Limb (tissue), 2 donors: ENCODE data around the gene TEAD1.
A peak's percentile ranks its signal among the peaks of the same experiment; 100 is the strongest.
"Not testable (repeated sequence)": the region's sequence is repeated elsewhere in the genome, so short reads cannot be mapped to it uniquely, and the experiment has no call there.

Experiments
- DNase-seq, 2 donors: peaks; one replicate each; pipeline ENCODE4 v3.0.0-alpha.2; 2016; ENCODE audit errors: extremely low spot score in 2 of 2

Gene TEAD1

DNA sequence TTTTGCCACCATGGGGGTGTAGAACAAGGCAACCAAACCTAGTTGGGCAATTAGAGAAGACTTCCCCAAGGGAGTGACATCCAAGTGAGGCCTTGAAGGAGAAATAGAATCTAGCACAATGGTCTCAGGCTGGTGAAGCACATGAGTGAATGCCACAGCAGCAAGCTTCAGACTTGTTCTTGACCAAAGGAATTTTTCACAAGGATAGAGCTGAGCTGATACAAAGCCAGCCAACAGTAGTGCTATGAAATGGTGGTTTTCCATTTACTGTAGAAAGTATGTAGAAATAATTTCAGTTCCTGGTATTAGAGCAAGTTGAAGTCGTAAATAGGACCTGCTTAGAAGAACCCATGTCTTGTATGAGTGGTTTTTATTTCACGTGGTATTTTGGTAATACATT is 186.6 kb downstream of the TEAD1 start:
- no peak for DNase-seq

GRCh38 chr11:12862696-12863469 is 188.7 kb downstream of the TEAD1 start:
- DNase-seq = peak; percentile 72 to 77

- peak in 1 of 2 donors; percentile 34 for DNase-seq
Observed at GRCh38 chr11:12863605-12864121, 189.4 kb downstream of the TEAD1 start.

DNA sequence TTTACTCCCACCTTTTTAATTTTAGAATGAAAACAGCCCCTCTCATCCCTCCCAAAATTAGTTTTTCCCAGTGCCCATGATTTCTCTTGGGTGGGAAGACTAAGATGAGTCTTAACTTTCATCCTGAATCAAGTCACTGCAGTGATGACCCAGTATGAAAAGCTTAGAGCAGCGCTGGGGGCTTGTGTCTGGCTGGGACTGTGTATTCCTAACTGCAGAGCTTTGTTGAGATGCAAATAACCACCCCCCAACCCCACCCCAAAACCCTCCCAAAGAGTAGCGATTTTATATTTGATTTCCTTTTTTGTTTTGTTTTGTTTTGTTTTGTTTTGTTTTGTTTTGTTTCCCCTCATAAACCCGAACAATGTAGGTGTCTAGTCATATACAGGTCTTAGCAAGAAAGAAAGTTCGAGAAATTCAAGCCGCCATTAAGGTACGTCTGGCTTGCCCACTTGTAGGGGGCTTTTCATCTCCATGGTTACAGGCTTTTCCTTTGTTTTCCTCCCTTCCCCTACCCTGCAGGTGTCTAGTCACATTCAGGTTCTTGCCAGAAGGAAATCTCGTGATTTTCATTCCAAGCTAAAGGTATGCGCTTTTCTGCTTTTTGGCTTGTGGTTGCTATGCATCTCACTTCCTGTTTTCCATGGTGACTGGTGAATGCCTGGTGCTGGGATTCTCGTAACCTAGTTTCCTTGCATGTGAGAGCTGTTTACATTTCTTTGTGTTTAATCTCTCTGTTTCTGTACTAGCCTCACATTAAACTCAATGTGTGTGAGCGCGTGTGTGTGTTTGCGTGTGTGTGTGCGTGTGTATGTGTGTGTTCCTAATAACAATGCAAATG is 190.3 kb downstream of the TEAD1 start:
- peak; percentile 61 to 62 for DNase-seq

DNA sequence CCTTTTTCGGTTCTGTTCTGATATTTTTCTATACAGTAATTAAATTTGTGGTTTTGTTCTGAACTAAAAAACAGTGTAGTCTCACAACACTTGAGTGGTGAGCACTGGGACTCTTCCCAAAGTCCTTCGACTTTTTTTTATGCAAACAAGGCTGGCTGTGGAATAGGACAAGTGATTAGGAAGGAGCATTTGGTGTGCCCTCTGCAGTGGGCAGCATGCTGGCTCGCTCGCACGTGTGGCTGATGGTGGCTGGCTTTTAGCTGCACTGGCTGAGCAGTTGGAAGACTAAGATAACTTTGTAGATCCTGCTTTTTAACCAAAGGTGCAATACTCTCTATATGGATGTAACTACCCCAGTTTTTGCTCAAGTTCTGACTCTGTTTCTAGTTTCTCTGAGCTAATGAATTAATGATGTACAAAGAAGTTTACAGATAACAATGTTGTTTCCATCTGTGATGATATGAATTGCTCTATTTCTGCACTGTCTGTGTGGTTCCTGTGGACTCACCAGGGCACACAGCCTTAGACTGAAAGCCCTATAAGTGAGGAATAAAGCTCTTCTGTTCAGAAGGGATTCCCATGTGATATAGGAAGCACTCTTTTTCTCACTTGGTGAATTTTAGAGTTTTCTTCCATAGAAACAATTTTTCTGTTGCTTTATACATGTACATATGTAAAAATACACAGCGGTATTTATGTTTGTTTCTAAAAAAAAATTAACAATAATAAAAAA is 191.8 kb downstream of the TEAD1 start:
- DNase-seq = peak in 1 of 2 donors; percentile 7

- no peak for DNase-seq
Observed at GRCh38 chr11:12867531-12867930, 193.3 kb downstream of the TEAD1 start.

DNA sequence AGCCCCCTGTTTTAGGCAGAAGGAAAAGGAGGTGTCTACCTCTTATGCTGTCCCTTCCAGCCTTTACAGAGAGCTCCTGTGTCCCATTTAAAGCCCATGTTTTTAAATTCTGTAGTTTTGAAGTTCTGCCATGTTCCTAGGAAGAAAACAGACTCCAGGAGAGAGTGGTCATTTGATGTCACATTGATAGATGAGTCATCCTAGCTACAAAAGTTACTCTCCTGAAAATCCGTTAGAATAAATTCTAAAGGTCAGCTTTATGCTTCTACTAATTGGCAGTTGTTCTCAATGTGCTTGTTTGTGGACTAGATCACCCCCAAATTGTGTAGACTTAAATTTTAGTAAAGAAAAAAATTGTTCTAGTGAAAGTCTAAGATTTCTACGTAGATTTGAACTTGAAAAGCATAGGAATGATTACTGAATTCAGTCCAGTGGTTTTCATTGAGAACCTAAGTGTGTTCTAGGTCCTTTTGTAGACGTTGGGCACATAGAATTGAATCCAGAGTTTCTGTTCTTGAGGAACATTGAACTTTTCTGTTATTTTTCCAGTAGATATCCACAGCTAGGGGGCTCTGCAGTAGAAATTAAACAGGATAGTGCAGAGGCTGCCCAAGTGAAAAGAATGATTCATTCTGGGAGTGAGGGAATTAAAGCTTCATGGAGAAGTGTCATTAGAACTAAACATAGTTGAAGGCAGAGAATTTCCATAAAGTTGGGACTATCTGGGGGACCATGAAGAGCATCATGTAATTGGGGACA is 194.3 kb downstream of the TEAD1 start:
- no peak for DNase-seq

GRCh38 chr11:12871241-12871640 is 197.0 kb downstream of the TEAD1 start:
- no peak for DNase-seq

- no peak for DNase-seq
Observed at GRCh38 chr11:12871788-12872321, 197.6 kb downstream of the TEAD1 start.

- no peak for DNase-seq
Observed at GRCh38 chr11:12876340-12876739, 202.1 kb downstream of the TEAD1 start.

DNA sequence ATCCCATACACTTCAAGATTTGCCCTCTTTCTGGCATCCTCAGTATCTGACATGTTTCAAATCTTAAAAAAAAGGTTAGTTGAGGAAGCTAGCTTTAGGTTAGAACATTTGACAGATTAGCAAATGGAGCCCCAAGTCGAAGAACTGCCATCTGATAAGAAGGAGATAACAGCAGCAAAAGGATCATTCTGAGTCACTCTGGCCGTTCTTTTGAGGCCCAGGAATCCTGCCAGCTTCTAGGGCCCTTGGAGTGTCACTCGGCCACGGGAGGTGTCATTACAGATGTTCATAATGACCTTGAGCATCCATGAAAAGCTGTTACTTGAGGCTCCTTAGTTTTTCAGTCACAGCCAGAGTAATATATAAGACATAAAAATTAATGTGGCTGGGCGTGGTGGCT is 202.8 kb downstream of the TEAD1 start:
- peak in 1 of 2 donors; percentile 2 for DNase-seq

- DNase-seq = not testable (repeated sequence)
Observed at GRCh38 chr11:12877508-12877907, 203.3 kb downstream of the TEAD1 start.

- DNase-seq = no peak
Observed at GRCh38 chr11:12880327-12880726, 206.1 kb downstream of the TEAD1 start.

DNA sequence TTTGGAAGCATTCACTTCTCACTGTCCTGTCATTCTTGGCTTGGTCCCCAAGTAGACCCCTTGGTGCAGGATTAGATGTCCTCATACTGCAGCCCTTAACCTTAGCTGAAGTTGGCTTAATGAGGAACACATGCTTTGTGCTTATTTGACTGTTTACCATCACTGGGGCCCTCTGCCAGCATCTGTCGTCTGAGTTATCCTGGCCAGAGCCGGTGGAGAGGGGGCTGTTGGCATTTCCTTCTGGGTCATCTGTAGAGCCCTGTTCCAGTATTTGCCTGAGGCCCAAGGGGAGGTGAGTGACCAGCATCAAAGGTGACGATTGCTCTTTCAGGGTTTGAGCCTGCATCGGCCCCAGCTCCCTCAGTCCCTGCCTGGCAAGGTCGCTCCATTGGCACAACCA is 208.4 kb downstream of the TEAD1 start:
- DNase-seq = no peak

DNA sequence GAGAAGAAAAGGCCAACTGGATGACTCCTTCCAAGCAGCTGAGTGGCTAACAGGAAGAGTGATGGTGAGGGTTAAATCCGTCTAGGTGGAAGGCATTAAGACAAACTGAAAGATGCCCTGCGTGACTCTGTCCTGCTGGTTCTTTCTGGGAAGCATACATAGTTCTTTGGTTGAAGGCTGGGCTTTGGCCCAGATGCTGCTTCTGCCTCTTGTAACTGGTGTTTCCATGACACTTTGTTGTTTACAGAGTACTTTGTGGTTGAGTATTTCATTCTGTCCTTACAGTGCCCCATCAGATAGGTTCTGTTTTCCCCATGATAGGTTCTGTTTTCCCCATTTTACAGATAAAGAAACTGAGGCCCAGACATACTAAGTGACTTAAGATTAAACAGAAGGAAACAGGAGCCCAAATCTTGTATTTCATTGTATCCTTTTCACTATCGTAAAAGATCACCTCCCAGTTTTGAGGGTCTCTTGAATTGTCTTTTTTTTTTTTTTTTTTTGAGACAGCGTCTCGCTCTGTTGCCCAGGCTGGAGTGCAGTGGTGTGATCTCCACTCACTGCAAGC is 210.6 kb downstream of the TEAD1 start:
- no peak for DNase-seq

DNA sequence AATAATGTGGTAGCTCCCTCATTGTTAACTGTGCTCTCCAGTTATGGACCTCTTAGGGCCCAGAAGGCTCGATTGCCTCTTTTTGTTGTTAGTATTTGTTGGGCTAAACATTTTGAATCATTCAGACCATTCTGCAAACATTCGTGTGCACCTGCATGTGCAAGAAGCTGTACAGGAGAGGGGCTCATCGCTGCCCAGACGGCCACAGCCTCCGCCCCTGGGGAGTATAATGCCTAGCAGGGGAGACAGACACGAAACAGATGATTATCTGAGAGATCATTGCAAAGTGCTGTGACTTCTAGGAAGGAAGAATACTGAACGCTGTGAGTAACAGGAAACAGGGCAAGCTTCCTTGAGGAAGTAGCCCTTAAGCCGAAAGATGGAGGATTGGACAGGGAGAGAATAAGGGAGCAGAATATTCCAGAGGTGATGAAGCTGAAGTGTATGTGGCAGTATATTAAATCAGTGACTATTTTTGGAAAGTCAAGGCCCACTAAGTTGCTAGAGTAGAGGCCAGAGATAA is 211.6 kb downstream of the TEAD1 start:
- no peak for DNase-seq

- no peak for DNase-seq
Observed at GRCh38 chr11:12886508-12886907, 212.3 kb downstream of the TEAD1 start.

DNA sequence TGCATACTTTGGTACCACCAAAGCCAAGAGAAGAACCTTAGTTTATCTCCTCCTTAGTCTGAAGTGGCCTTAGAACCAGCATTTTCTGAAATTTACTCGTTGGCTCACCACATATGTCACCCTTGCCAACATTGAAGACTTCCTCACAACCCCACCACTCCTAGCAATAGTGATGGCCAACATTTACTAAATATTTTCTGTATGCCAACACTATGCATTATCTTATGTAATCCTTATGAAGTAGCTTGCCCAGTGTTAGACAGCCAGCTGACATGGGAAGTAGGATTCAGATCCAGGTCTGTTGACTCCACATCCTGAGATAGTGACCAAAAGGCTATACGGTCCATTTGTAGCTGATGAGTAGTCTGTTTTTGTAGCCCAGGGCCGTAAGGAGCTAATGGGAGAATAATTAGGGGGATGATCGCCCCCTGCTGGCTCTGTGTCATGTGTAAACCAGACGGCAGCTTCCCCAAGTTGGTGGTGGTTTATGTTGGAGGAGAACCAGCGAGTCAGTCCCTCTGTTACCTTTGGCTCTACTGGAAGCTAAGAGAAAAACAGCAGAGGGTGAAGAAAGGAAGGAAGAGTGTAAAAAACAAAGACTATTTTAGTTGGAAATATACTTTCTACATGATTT is 214.4 kb downstream of the TEAD1 start:
- peak; percentile 70 to 86 for DNase-seq

DNA sequence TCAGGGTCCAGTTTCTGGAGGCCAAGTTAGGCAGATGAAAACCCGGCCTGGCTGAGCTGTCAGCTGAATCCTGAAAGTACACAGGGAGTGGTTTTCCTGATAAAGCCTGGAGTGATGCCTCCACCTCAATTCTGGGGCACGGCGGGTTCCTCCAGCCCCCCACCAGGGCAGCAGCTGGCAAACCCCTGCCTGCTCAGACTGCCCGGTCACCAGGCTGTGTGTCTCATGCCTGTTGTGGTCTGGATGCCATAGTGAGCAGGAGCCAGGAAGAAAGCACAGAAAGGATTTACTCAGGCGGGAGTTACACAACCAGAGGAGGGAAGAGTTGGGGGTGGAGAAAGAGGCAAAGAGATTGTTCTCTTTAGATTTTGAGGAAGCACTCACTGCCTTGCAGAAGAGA is 215.0 kb downstream of the TEAD1 start:
- DNase-seq = no peak

- no peak for DNase-seq
Observed at GRCh38 chr11:12890476-12890875, 216.3 kb downstream of the TEAD1 start.
